Tibial artery (tissue), 4 donors: ENCODE measurements around the gene NUCKS1.
"Not testable (repeated sequence)": the region's sequence is repeated elsewhere in the genome, so short reads cannot be mapped to it uniquely, and the experiment has no call there.

ENCODE experiments used
- DNase-seq, 2 donors: peaks; one replicate each; pipeline ENCODE4 v3.0.0-alpha.2; 2019
- H3K27ac ChIP-seq, 2 donors: fragments of 200-600 bp; sonication (generic) in 1 of 2; 1 replicate in 1 of 2; 2 replicates in 1 of 2; pipeline ENCODE4 v1.5.1; 2018 to 2019; ENCODE audit warnings: mild to moderate bottlenecking in 1 of 2
- H3K27me3 ChIP-seq, 2 donors: fragments of 200-600 bp; sonication (generic) in 1 of 2; one replicate each; pipeline versions ENCODE4 v1.5.1 to v1.6.0; 2016 to 2019
- H3K36me3 ChIP-seq, 3 donors: fragments of 200-600 bp; sonication (generic) in 2 of 3; one replicate each; pipeline ENCODE4 v1.5.1; 2016 to 2019; ENCODE audit warnings: mild to moderate bottlenecking in 2 of 3
- H3K4me1 ChIP-seq, 4 donors: fragments of 200-600 bp; sonication (generic) in 2 of 4; 1 replicate in 3 of 4; 2 replicates in 1 of 4; pipeline ENCODE4 v1.5.1; 2016 to 2019
- H3K4me3 ChIP-seq, 2 donors: fragments of 200-600 bp; sonication (generic) in 1 of 2; 1 replicate in 1 of 2; 2 replicates in 1 of 2; pipeline ENCODE4 v1.5.1; 2018 to 2019; ENCODE audit warnings: mild to moderate bottlenecking in 2 of 2
- H3K9me3 ChIP-seq, 3 donors: fragments of 200-600 bp; sonication (generic) in 1 of 3; one replicate each; pipeline ENCODE4 v1.5.1; 2016 to 2019
- intact Hi-C: fragments of 100-400 bp; cut with DNase I; formaldehyde crosslinking; loops from one replicate; pipeline ENCODE4 v1.15.0; 2023; ENCODE audit warnings: low total_unique reads
- TF ChIP-seq, protein P1 (sequence below), 2 experiments: fragments of 200-600 bp in 1 of 2; fragments of 450-650 bp in 1 of 2; IDR thresholded peaks; one replicate each; pipeline ENCODE4 v1.5.1; 2017 to 2019; ENCODE audit warnings: antibody characterized with exemption in 2 of 2, mild to moderate bottlenecking in 1 of 2, moderate library complexity in 1 of 2

NUCKS1 gene

DNA sequence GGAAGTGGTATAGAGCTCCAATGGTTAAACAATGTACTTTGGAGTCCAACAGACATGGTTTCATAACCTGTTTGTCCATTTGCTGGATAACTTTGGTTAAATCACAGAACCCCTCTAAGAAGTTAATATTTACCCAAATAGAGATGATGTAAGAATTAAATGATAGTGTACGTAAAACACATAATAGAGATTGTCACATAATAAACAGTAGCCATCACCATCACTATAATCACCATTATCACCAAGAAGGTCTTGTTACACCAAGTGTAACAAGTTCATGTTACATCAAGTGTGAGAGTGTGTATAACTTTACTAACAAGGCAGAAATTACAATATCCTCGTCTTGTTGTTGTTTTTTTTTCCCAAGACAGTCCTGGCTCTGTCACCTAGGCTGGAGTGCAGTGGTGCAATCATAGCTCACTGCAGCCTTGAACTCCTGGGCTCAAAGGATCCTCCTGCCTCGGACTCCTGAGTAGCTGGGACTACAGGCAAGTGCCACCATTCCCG is 23.3 kb downstream of the NUCKS1 start:
- TF ChIP-seq, protein P1, sequence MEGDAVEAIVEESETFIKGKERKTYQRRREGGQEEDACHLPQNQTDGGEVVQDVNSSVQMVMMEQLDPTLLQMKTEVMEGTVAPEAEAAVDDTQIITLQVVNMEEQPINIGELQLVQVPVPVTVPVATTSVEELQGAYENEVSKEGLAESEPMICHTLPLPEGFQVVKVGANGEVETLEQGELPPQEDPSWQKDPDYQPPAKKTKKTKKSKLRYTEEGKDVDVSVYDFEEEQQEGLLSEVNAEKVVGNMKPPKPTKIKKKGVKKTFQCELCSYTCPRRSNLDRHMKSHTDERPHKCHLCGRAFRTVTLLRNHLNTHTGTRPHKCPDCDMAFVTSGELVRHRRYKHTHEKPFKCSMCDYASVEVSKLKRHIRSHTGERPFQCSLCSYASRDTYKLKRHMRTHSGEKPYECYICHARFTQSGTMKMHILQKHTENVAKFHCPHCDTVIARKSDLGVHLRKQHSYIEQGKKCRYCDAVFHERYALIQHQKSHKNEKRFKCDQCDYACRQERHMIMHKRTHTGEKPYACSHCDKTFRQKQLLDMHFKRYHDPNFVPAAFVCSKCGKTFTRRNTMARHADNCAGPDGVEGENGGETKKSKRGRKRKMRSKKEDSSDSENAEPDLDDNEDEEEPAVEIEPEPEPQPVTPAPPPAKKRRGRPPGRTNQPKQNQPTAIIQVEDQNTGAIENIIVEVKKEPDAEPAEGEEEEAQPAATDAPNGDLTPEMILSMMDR (IDR thresholded peaks at IDR 0.05) = no peak
- Histone ChIP-seq H3K4me1 (peaks cover 0 to 11% (median 2%) of the 10 kb centered on the region in 4 donors), H3K27ac (no peak overlapping the region), H3K27me3 (no peaks in the 10 kb centered on the region), H3K4me3 (no peak overlapping the region), H3K36me3 (peaks cover 27 to 57% (median 36%) of the 10 kb centered on the region in 3 donors), H3K9me3 (no peaks in the 10 kb centered on the region)
- intact Hi-C loops = no loop called here
- DNase-seq = no peak

DNA sequence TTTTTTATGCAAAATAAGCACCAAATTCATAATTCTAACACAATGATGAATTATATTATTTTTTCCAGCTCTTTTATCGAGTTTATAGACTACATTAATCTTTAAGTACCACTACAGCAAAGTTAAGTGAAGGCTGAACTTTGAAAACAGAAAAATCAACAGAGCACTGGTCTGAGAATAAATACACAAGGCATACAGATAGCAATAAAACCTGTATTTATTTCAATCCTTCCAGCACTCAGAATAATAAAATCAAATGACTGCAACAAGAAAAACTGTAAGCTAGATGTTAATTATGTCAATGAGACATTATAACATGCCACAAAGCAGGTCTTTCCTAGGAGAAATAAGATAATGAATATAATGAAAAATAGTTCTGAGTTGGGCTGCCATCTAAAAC is 24.5 kb downstream of the NUCKS1 start:
- intact Hi-C loops = no loop called here
- Histone ChIP-seq H3K4me1 (peaks cover 0 to 8% (median 2%) of the 10 kb centered on the region in 4 donors), H3K27me3 (no peaks in the 10 kb centered on the region), H3K36me3 (peaks cover 36 to 68% (median 47%) of the 10 kb centered on the region in 3 donors), H3K9me3 (no peaks in the 10 kb centered on the region), H3K27ac (no peak overlapping the region), H3K4me3 (no peak overlapping the region)
- DNase-seq = no peak
- TF ChIP-seq, protein P1 (IDR thresholded peaks at IDR 0.05) = no peak

DNA sequence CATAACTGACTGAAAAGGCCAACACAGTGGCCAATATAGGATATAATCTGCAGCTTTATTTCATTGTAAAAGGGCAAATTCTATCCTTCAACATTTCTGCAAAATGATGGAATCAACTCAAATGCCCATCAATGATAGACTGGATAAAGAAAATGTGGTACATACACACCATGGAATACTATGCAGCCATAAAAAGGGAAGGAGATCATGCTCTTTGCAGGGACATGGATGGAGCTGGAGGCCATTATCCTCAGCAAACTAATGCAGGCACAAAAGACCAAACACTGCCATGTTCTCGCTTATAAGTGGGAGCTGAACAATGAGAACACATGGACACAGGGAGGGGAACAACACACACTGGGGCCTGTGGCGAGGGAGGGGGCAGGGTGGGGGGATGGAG is 29.2 kb downstream of the NUCKS1 start:
- intact Hi-C loops, H3K27me3 ChIP-seq, H3K4me1 ChIP-seq, H3K9me3 ChIP-seq, H3K27ac ChIP-seq, H3K4me3 ChIP-seq, DNase-seq: not testable (repeated sequence)
- H3K36me3 ChIP-seq = peaks cover 56 to 88% (median 73%) of the 10 kb centered on the region in 3 donors

DNA sequence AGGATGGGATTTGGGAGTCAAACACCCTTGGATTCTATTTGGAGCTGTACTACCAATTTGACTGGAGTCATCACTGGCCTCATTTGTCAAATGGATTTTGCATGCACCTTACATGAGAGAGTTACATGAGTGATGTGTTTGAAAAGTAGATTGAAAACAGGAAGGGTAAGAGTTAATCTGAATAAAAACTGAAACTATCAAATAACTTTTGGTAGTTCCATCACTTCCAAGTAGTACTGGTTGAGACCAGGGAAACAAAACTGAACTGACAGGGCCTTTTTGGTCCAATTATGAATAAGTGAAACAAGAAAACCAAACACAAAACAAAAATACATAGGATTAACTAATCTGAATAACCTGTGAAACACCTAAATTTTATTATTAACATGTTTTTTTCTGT is 30.2 kb downstream of the NUCKS1 start:
- H3K4me1 ChIP-seq = no peaks in the 10 kb centered on the region
- no peaks in the 10 kb centered on the region for H3K9me3 ChIP-seq
- TF ChIP-seq, protein P1 (IDR thresholded peaks at IDR 0.05) = no peak
- DNase-seq = no peak
- intact Hi-C loops = no loop called here
- H3K4me3 ChIP-seq = no peak overlapping the region
- peaks cover 56 to 93% (median 83%) of the 10 kb centered on the region in 3 donors for H3K36me3 ChIP-seq
- H3K27ac ChIP-seq = no peak overlapping the region
- no peaks in the 10 kb centered on the region for H3K27me3 ChIP-seq

DNA sequence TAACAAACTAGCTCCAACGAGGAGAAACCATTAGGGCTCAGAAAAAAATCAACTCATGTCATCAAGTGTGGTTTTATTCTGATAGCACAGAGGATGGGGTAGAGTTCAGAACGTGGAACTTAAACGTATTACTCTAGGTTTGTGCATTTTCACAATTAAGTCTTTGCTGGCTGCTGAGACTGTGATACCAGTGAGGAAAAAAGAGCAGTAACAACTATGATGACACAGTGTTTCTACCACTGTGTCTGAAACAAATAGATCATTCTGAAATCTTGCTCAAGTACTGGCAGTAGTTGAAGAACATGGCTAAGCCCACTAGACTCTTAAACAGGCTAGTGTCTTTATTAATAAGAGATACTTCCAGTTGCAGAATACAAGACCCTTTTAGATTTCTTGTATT is 31.0 kb downstream of the NUCKS1 start:
- peaks cover 56 to 88% (median 87%) of the 10 kb centered on the region in 3 donors for H3K36me3 ChIP-seq
- no peaks in the 10 kb centered on the region for H3K4me1 ChIP-seq
- no peaks in the 10 kb centered on the region for H3K27me3 ChIP-seq
- H3K9me3 ChIP-seq = no peaks in the 10 kb centered on the region
- intact Hi-C loops = no loop called here
- H3K4me3 ChIP-seq = no peak overlapping the region
- H3K27ac ChIP-seq = no peak overlapping the region
- DNase-seq = no peak
- TF ChIP-seq, protein P1 (IDR thresholded peaks at IDR 0.05) = no peak

DNA sequence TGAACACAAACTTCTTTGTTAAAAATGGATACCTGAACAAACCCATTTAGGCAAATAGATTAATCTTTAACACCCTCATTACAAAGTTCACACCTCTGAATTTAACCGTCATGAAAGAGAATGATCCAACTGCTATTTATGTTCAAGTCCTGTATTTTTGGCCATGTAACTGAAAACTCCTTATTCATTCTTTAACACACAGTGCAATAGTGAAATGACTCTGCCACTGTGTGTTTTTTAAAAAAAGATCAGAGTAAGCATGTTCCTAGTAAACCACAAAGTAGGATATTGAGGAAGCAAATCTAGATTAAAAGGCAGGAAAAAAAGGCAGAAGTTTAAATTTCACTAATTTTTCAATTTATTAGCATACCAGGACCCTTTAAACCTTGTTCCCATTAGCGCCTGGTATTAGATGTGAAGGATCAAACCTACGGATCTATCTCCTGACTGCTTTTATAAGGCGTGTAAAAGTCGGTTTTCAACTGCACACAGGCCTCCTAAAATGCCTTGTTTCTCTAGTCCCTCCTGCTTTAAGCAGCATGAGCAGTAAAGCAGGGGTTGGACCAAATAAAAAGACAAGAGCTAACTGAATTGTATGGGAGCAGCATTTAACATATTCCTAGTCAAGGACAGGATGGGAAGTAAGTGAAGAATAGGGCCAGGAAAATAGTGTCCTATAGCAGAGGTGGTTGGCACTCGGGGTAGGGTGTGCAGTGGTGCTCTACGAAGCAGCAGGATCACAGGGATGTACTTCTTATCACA is 33.4 kb downstream of the NUCKS1 start:
- Histone ChIP-seq H3K36me3 (peaks cover 43 to 73% (median 63%) of the 10 kb centered on the region in 3 donors), H3K4me1 (no peaks in the 10 kb centered on the region), H3K27ac (no peak overlapping the region), H3K4me3 (no peak overlapping the region), H3K27me3 (no peaks in the 10 kb centered on the region), H3K9me3 (no peaks in the 10 kb centered on the region)
- TF ChIP-seq, protein P1 (IDR thresholded peaks at IDR 0.05) = no peak
- intact Hi-C loops = no loop called here
- no peak for DNase-seq
